HS-27A (cell line): Measurements from ENCODE around the gene MYH7.

Experiments
- DNase-seq: peaks from one replicate; pipeline ENCODE4 v3.0.0-alpha.2; 2012; ENCODE audit warnings: low read depth, missing footprints

The MYH7 gene

GRCh38 chr14:23366426-23366921 is 69.0 kb downstream of the MYH7 start:
- no peak for DNase-seq

- no peak for DNase-seq
Observed at GRCh38 chr14:23365732-23366425, 69.6 kb downstream of the MYH7 start.

GRCh38 chr14:23365036-23365731 is 70.3 kb downstream of the MYH7 start, which contains the start of gene EFS:
Gene EFS, minus strand, starts transcription at chr14:23365172. Its CDS starts 147 bp downstream, at chr14:23365025.
- no peak for DNase-seq

GRCh38 chr14:23364164-23365035 is 71.1 kb downstream of the MYH7 start:
- DNase-seq = no peak
